GM13977 (cell line): Measurements from ENCODE around the gene CRYGN.

Source experiments
- DNase-seq: peaks from one replicate; pipeline ENCODE4 v3.0.0; 2012; ENCODE audit warnings: low spot score
- CTCF ChIP-seq: IDR thresholded peaks from 2 replicates; pipeline ENCODE4 v1.5.1; 2012; ENCODE audit warnings: mild to moderate bottlenecking, control low read depth; ENCODE audit not compliant: insufficient read depth; ENCODE audit errors: extremely low read depth, missing control alignments
- in situ Hi-C: fragments of 300-500 bp; cut with MboI; formaldehyde crosslinking; loops from one replicate; pipeline ENCODE4 v1.12.0; 2022; ENCODE audit warnings: low sequenced_read_pairs, low pct_unique_long_range_greater_than_20kb, mixed read lengths, inconsistent platforms; ENCODE audit not compliant: unreplicated experiment

CRYGN gene

DNA sequence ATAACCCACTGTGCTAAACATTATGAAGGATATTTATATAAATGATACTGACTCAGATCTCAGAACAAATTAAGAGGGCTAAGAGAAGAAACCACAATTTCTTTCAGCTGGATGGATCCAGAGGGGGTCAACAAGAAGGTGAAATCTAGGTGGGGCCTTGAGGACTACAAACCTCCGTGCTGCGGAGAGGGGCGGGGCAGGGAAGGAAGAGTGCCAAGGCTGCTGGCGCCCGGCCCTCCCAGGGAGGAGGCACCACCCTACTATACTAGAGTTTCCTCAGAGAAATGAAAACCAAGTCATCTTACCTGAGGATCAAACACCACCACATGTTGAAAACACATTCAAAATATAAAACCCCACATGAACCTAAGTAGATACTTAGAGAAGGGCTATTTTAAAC lies 29.3 kb upstream of the CRYGN start:
- no peak for TF ChIP-seq CTCF
- in situ Hi-C loops: no loop called here
- DNase-seq: no peak

- no peak for DNase-seq
- TF ChIP-seq CTCF: no peak
- in situ Hi-C loops: no loop called here
Observed at GRCh38 chr7:151468217-151469018, 28.5 kb upstream of the CRYGN start.

GRCh38 chr7:151465169-151465568 lies 25.2 kb upstream of the CRYGN start:
- TF ChIP-seq CTCF: no peak
- in situ Hi-C loops: no loop called here
- no peak for DNase-seq

- no peak for TF ChIP-seq CTCF
- DNase-seq: no peak
- in situ Hi-C loops: no loop called here
Observed at GRCh38 chr7:151462306-151462779, 22.4 kb upstream of the CRYGN start.

GRCh38 chr7:151461942-151462230 lies 21.9 kb upstream of the CRYGN start:
- TF ChIP-seq CTCF: peak; percentile 29
- in situ Hi-C loops: no loop called here
- no peak for DNase-seq

- in situ Hi-C loops: no loop called here
- DNase-seq: no peak
- TF ChIP-seq CTCF: no peak
Observed at GRCh38 chr7:151461096-151461941, 21.4 kb upstream of the CRYGN start.
